ENCODE data around the gene SIL1. TPM values are rescaled to one million over a fixed set of nuclear protein-coding genes. Genes with fewer than 3 reads are reported as not detected.
A peak's percentile ranks its signal among the peaks of the same experiment; 100 is the strongest.
"Not testable (repeated sequence)": the region's sequence is repeated elsewhere in the genome, so short reads cannot be mapped to it uniquely, and the experiment has no call there.

SIL1 gene
- total and polyA plus RNA-seq, 2 donors from 2014 or later: 48.6 to 91.7 TPM

DNA sequence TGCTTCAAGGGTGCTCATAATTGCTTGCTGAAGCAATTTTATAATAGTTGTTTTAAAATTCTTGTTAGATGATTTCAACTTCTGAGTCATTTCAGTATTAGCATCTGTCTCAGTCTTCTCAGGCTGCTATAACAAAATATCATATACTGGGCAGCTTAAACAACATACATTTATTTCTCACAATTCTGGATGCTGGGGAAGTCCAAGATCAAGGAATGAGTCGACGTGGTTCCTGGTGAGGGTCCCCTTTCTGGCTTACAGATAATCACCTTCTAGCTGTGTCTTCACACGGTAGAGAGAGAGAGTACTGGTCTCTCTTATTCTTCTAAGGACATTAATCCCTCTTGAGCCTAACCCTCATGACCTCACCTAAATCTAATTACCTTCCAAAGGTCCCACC lies 160.4 kb downstream of the SIL1 start:
- Histone ChIP-seq H3K27me3 (ENCODE audit: control insufficient read depth, insufficient read depth, low read length) (no peaks in the 10 kb centered on the region), H3K27ac (ENCODE audit: low read depth in 2 of 2, low read length in 2 of 2) (no peak overlapping the region), H3K9me3 (ENCODE audit: control insufficient read depth in 2 of 3, insufficient read depth in 1 of 3, low read length in 3 of 3) (no peaks in the 10 kb centered on the region), H3K4me1 (ENCODE audit: control insufficient read depth in 2 of 3, insufficient read depth in 2 of 3, low read depth in 1 of 3, low read length in 3 of 3) (no peaks in the 10 kb centered on the region), H3K36me3 (ENCODE audit: control insufficient read depth in 2 of 3, insufficient read depth in 3 of 3, low read length in 3 of 3) (no peaks in the 10 kb centered on the region), H3K9ac (ENCODE audit: low read length in 3 of 3) (no peak overlapping the region), H3K4me3 (ENCODE audit: low read length in 3 of 3) (no peak overlapping the region)
- intact Hi-C loops (cut with DNase I): no loop called here
- no peak for DNase-seq
- TF ChIP-seq, protein P1, sequence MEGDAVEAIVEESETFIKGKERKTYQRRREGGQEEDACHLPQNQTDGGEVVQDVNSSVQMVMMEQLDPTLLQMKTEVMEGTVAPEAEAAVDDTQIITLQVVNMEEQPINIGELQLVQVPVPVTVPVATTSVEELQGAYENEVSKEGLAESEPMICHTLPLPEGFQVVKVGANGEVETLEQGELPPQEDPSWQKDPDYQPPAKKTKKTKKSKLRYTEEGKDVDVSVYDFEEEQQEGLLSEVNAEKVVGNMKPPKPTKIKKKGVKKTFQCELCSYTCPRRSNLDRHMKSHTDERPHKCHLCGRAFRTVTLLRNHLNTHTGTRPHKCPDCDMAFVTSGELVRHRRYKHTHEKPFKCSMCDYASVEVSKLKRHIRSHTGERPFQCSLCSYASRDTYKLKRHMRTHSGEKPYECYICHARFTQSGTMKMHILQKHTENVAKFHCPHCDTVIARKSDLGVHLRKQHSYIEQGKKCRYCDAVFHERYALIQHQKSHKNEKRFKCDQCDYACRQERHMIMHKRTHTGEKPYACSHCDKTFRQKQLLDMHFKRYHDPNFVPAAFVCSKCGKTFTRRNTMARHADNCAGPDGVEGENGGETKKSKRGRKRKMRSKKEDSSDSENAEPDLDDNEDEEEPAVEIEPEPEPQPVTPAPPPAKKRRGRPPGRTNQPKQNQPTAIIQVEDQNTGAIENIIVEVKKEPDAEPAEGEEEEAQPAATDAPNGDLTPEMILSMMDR (IDR thresholded peaks at IDR 0.05; ENCODE audit: borderline replicate concordance, extremely low read depth, insufficient read depth): no peak
- no peak for FAIRE-seq

DNA sequence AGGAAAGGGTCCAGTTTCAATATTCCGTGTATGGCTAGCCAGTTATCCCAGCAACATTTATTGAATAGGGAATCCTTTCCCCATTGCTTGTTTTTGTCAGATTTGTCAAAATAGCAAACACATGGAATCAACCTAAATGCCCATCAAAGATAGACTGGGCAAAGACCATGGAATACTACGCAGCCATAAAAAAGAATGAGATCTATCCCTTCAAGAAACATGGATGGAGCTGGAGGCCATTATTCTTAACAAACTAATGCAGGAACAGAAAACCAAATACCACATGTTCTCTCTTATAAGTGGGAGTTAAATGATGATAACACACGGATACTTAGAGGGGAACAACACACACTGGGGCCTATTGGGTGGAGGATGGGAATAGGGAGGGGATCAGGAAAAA lies 161.8 kb downstream of the SIL1 start:
- H3K4me3 ChIP-seq (ENCODE audit: low read length in 3 of 3); H3K9me3 ChIP-seq (ENCODE audit: control insufficient read depth in 2 of 3, insufficient read depth in 1 of 3, low read length in 3 of 3); FAIRE-seq; H3K9ac ChIP-seq (ENCODE audit: low read length in 3 of 3); DNase-seq; H3K27me3 ChIP-seq (ENCODE audit: control insufficient read depth, insufficient read depth, low read length); H3K4me1 ChIP-seq (ENCODE audit: control insufficient read depth in 2 of 3, insufficient read depth in 2 of 3, low read depth in 1 of 3, low read length in 3 of 3); H3K36me3 ChIP-seq (ENCODE audit: control insufficient read depth in 2 of 3, insufficient read depth in 3 of 3, low read length in 3 of 3); H3K27ac ChIP-seq (ENCODE audit: low read depth in 2 of 2, low read length in 2 of 2); intact Hi-C loops (cut with DNase I): not testable (repeated sequence)

- Histone ChIP-seq H3K27me3 (ENCODE audit: control insufficient read depth, insufficient read depth, low read length) (no peaks in the 10 kb centered on the region), H3K4me3 (ENCODE audit: low read length in 3 of 3) (no peak overlapping the region), H3K9ac (ENCODE audit: low read length in 3 of 3) (no peak overlapping the region), H3K9me3 (ENCODE audit: control insufficient read depth in 2 of 3, insufficient read depth in 1 of 3, low read length in 3 of 3) (no peaks in the 10 kb centered on the region), H3K4me1 (ENCODE audit: control insufficient read depth in 2 of 3, insufficient read depth in 2 of 3, low read depth in 1 of 3, low read length in 3 of 3) (no peaks in the 10 kb centered on the region), H3K36me3 (ENCODE audit: control insufficient read depth in 2 of 3, insufficient read depth in 3 of 3, low read length in 3 of 3) (no peaks in the 10 kb centered on the region), H3K27ac (ENCODE audit: low read depth in 2 of 2, low read length in 2 of 2) (no peak overlapping the region)
- TF ChIP-seq, protein P1 (IDR thresholded peaks at IDR 0.05; ENCODE audit: borderline replicate concordance, extremely low read depth, insufficient read depth): no peak
- intact Hi-C loops (cut with DNase I): no loop called here
- DNase-seq (no peak), FAIRE-seq (no peak)
Observed at GRCh38 chr5:139027150-139027549, 171.0 kb downstream of the SIL1 start.

- TF ChIP-seq, protein P1 (IDR thresholded peaks at IDR 0.05; ENCODE audit: borderline replicate concordance, extremely low read depth, insufficient read depth): no peak
- peaks cover 0 to under 1% (median 0%) of the 10 kb centered on the region in 3 donors for H3K36me3 ChIP-seq (ENCODE audit: control insufficient read depth in 2 of 3, insufficient read depth in 3 of 3, low read length in 3 of 3)
- FAIRE-seq (no peak), DNase-seq (peak in 1 of 5 donors; percentile 13)
- H3K9me3 ChIP-seq (ENCODE audit: control insufficient read depth in 2 of 3, insufficient read depth in 1 of 3, low read length in 3 of 3): no peaks in the 10 kb centered on the region
- no peak overlapping the region for H3K9ac ChIP-seq (ENCODE audit: low read length in 3 of 3)
- H3K27ac ChIP-seq (ENCODE audit: low read depth in 2 of 2, low read length in 2 of 2): no peak overlapping the region
- intact Hi-C loops (cut with DNase I): no loop called here
- no peaks in the 10 kb centered on the region for H3K4me1 ChIP-seq (ENCODE audit: control insufficient read depth in 2 of 3, insufficient read depth in 2 of 3, low read depth in 1 of 3, low read length in 3 of 3)
- H3K4me3 ChIP-seq (ENCODE audit: low read length in 3 of 3): no peak overlapping the region
- H3K27me3 ChIP-seq (ENCODE audit: control insufficient read depth, insufficient read depth, low read length): no peaks in the 10 kb centered on the region
Observed at GRCh38 chr5:139025651-139026050, 172.5 kb downstream of the SIL1 start.
